Smooth muscle cell (in vitro differentiated cells): ENCODE data around the gene TCF4. TPM values are rescaled to one million over a fixed set of nuclear protein-coding genes. Genes with fewer than 3 reads are reported as not detected.

Experiments
- DNase-seq: peaks from one replicate; lab custom pipeline; 2025; ENCODE audit not compliant: unreplicated experiment; lab: John Stamatoyannopoulos, UW
- H2AFZ ChIP-seq: fragments of 200-600 bp; sonication (generic); 2 replicates; pipeline ENCODE4 v1.6.0; 2016; ENCODE audit warnings: antibody characterized with exemption, low read depth, mild to moderate bottlenecking
- H3F3A ChIP-seq: fragments of 200-600 bp; sonication (generic); 2 replicates; pipeline ENCODE4 v1.6.0; 2017; ENCODE audit warnings: antibody characterized with exemption, low read depth
- H3K27ac ChIP-seq: fragments of 200-600 bp; sonication (generic); 2 replicates; pipeline ENCODE4 v1.5.1; 2016; ENCODE audit warnings: low read depth, mild to moderate bottlenecking
- H3K27me3 ChIP-seq: fragments of 200-600 bp; sonication (generic); 2 replicates; pipeline ENCODE4 v1.6.1; 2016; ENCODE audit warnings: low read depth, mild to moderate bottlenecking
- H3K36me3 ChIP-seq: fragments of 200-600 bp; sonication (generic); 2 replicates; pipeline ENCODE4 v1.5.1; 2016; ENCODE audit warnings: low read depth
- H3K4me1 ChIP-seq: fragments of 200-600 bp; sonication (generic); 2 replicates; pipeline ENCODE4 v1.5.1; 2016; ENCODE audit warnings: low read depth
- H3K4me2 ChIP-seq: fragments of 200-600 bp; sonication (generic); 2 replicates; pipeline ENCODE4 v1.6.0; 2016; ENCODE audit warnings: mild to moderate bottlenecking
- H3K4me3 ChIP-seq: fragments of 200-600 bp; sonication (generic); 2 replicates; pipeline ENCODE4 v1.5.1; 2016; ENCODE audit warnings: mild to moderate bottlenecking
- H3K79me2 ChIP-seq: fragments of 200-600 bp; sonication (generic); 2 replicates; pipeline ENCODE4 v1.6.0; 2016; ENCODE audit warnings: low read depth, mild to moderate bottlenecking
- H3K9ac ChIP-seq: fragments of 200-600 bp; sonication (generic); 2 replicates; pipeline ENCODE4 v1.6.0; 2016; ENCODE audit warnings: low read depth
- H3K9me3 ChIP-seq: fragments of 200-600 bp; sonication (generic); replicated peaks from 2 replicates; pipeline ENCODE4 v1.5.1; 2016; ENCODE audit warnings: low read depth
- H4K20me1 ChIP-seq: fragments of 200-600 bp; sonication (generic); 2 replicates; pipeline ENCODE4 v1.6.0; 2016; ENCODE audit warnings: low read depth
- CTCF ChIP-seq: fragments of 200-600 bp; sonication (generic); IDR thresholded peaks from 2 replicates; pipeline ENCODE4 v1.5.1; 2017; ENCODE audit warnings: borderline replicate concordance, mild to moderate bottlenecking, antibody characterized with exemption; ENCODE audit not compliant: insufficient read depth, poor library complexity, severe bottlenecking
- WGBS: methylation state at CpG from one replicate; pipeline ENCODE4 v1.1.7; 2016; ENCODE audit warnings: low lambda C conversion rate; 5-methylcytosine and 5-hydroxymethylcytosine counted together
- polyA plus RNA-seq: library from polyadenylated mRNA; unstranded; fragments of >200 nt; fragmentation: Nextera tagmentation; extraction: Ambion mirVana; gene quantifications from 2 replicates; pipeline ENCODE4 v1.2.1, GENCODE V29; 2016
- total RNA-seq: library from RNA; depleted of rRNA; stranded (reverse); fragments of >200 nt; gene quantifications from 2 replicates; pipeline ENCODE4 v1.2.3, GENCODE V29; 2014

TCF4 gene
- total and polyA plus RNA-seq, 2 experiments from 2014 or later: 105 to 120 TPM

- Histone ChIP-seq H3F3A (peaks cover 12% of the 10 kb centered on the region), H3K4me2 (no peak overlapping the region), H3K4me1 (peaks cover 2% of the 10 kb centered on the region), H3K4me3 (no peak overlapping the region), H3K27me3 (no peaks in the 10 kb centered on the region), H3K9ac (no peak overlapping the region), H3K9me3 (no peaks in the 10 kb centered on the region), H3K36me3 (no peaks in the 10 kb centered on the region), H3K27ac (no peak overlapping the region), H4K20me1 (peaks cover 56% of the 10 kb centered on the region), H3K79me2 (peaks cover 98% of the 10 kb centered on the region), H2AFZ (no peak overlapping the region)
- WGBS: 89% methylated on average over 4 of the region's 4 CpGs
- DNase-seq: no peak
- no peak for TF ChIP-seq CTCF
Measured at GRCh38 chr18:55390898-55391297, 197.1 kb downstream of the TCF4 start.

GRCh38 chr18:55387139-55387984 is 200.6 kb downstream of the TCF4 start:
- Histone ChIP-seq H3K4me2 (peak overlapping the region; percentile 8), H3K9ac (no peak overlapping the region), H3K4me3 (no peak overlapping the region), H3K27me3 (no peaks in the 10 kb centered on the region), H3K9me3 (no peaks in the 10 kb centered on the region), H3F3A (peaks cover 4% of the 10 kb centered on the region), H4K20me1 (peaks cover 71% of the 10 kb centered on the region), H3K79me2 (peaks cover 98% of the 10 kb centered on the region), H2AFZ (no peak overlapping the region), H3K36me3 (no peaks in the 10 kb centered on the region), H3K27ac (peak overlapping the region; percentile 45), H3K4me1 (no peaks in the 10 kb centered on the region)
- TF ChIP-seq CTCF: no peak
- no peak for DNase-seq
- WGBS: 27% methylated on average over 8 of the region's 8 CpGs

- no peak for DNase-seq
- WGBS: 38% methylated on average over 1 of the region's 1 CpG
- Histone ChIP-seq H3K27me3 (no peaks in the 10 kb centered on the region), H3K9me3 (no peaks in the 10 kb centered on the region), H3K27ac (peak overlapping the region; percentile 45), H3K36me3 (no peaks in the 10 kb centered on the region), H3K4me1 (peaks cover 3% of the 10 kb centered on the region), H4K20me1 (peaks cover 77% of the 10 kb centered on the region), H3K9ac (no peak overlapping the region), H3K4me2 (no peak overlapping the region), H3F3A (peaks cover 6% of the 10 kb centered on the region), H3K4me3 (no peak overlapping the region), H3K79me2 (peaks cover 100% of the 10 kb centered on the region), H2AFZ (no peak overlapping the region)
- TF ChIP-seq CTCF: no peak
Measured at GRCh38 chr18:55386545-55386944, 201.4 kb downstream of the TCF4 start.
